Stimulated activated CD4-positive, alpha-beta T cell treated with anti-CD3 and anti-CD28 coated beads, Interleukin-12 subunit alpha, Interleukin-12 subunit beta, amount 100 ng/mL, for 48 hours (primary cell): ENCODE data around the gene ERAP2.
"Not testable (repeated sequence)": the region's sequence is repeated elsewhere in the genome, so short reads cannot be mapped to it uniquely, and the experiment has no call there.

Source experiments
- DNase-seq, 3 donors: peaks; one replicate each; pipeline ENCODE4 v3.0.0-alpha.2; 2020; ENCODE audit warnings: low read depth in 2 of 3, low spot score in 1 of 3

Gene ERAP2

GRCh38 chr5:96876292-96876850 is at the start of gene ERAP2:
ERAP2 (plus strand) TSS chr5:96876500; CDS start chr5:96879686, 3,186 bp downstream.
- no peak for DNase-seq

GRCh38 chr5:96829297-96829696 is 47.0 kb upstream of the ERAP2 start:
- no peak for DNase-seq

DNA sequence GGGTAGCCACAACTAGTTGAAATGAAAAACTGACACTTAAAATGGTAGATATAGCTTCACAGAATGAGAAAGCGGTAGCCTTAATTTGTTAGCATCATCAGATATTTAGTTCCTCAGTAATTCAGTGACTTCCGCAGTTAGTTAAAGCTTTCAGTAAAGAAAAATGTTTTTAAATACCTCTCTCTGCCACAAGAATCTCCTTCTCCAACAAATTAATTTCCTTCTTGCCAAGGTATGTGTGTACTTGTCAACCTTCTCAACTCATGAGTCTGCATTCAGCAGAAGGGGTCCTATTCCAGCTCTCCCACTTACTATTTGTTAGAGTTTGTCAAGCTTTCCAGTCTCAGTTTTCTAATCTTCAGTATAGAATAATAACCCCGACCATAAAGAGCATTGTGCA is 42.3 kb upstream of the ERAP2 start:
- DNase-seq: no peak

DNA sequence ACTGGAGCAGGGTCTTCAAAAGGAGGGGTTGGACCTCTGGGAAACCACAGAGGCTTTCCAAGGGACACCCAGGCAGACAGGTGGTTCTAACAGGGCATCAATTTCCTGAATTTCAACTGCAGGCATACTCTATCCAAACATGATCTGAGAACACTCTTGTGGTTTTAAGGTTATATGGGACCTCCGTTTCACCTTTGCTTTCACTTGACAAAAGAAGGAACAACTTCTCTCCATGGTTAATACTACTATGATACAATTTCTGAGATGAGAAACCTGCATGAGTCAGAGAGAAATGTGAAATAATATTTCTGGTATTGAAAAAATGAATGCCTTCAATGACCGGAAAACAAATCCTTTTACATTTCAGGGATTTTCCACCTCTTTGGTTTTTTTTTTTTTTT is 40.5 kb upstream of the ERAP2 start:
- DNase-seq: no peak

GRCh38 chr5:96836817-96837216 is 39.5 kb upstream of the ERAP2 start:
- no peak for DNase-seq

- no peak for DNase-seq
These were observed 39.0 kb upstream of the ERAP2 start for GRCh38 chr5:96837303-96837702.

DNA sequence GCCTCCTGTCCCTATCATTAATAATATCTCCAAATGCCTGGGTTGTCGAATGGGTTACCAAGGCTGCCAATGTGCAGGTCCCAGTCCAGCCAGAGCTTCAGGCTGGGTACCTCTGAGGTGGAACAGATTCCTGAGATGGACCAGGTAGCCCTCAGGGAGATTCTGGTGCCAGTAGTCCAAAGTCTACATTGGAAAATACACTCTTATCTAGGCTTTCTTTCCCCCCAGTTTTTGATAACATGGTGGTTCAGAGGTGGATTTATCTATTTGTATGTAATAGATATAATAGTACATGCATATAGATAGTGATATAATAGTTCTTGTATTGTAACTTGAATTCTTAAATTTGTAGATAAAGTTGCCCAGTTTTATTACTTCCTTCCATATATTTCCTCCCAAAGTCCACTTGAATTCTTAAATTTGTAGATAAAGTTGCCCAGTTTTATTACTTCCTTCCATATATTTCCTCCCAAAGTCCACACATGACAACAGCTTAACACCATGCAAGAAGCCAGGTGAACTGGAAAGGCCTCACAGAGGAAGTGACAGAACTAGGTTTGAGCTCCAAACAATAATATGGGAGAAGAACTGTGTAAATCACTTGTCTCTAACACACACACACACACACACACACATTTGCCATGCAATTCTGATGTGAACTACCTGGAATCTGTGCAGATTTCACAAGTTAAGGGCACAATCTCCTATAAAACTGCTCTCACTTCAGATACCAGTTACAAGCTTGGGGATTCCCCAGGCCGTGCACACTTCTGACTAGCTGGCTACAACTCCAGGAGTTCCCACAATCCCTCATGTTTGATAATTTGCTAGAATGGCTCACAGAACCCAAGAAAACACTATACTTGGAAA is 37.9 kb upstream of the ERAP2 start:
- DNase-seq: no peak

DNA sequence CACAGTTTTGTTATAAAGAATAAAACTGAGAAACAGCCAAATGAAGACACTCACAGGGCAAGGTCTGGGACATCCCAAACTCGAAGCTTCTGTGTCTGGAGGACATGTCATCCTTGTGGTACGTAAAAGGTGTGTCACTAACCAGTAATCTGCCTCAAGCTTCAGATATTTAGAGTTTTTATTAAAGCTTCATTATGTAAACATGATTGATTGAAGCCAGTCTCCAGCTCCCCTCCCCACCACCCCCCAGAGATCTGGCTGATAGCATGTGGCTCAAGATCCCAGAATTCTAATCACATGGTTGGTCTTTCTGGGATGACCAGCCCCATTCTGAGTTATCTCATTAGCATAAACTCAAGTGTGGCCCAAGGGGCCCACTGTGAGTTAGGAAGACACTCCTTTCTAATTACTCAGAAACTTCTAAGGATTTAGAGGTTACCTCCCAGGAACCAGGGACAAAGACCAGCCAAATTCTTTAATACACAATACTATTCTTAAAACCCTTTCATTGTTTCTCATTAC is 37.2 kb upstream of the ERAP2 start:
- DNase-seq: no peak

- not testable (repeated sequence) for DNase-seq
These were observed 34.4 kb upstream of the ERAP2 start for GRCh38 chr5:96841931-96842330.

GRCh38 chr5:96843140-96843539 is 33.2 kb upstream of the ERAP2 start:
- DNase-seq: no peak

DNA sequence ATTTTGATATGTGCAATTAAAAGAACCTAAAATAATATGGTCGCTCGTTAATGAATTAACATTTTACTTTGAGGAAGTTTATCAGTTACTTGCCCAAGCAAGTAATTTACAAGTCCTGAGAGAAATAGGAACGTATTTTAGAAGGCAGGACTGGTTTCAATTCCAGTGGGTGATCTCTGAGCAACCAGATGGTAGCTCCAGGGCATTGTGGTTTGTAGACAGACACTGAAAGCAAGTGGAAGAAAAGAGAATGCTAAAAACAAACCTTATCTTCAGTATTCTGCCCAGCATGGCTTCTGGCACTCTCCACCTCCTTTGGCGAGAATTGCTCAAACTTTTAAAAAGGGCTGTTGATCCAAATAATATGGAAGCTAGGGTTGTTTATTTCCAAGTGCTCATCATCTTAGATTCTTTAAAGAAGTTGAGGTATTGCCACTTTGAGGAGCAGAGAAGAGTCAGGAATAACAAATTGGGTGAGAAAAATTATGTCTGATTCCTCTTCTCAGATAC is 31.8 kb upstream of the ERAP2 start:
- no peak for DNase-seq

GRCh38 chr5:96851312-96852062 is 24.8 kb upstream of the ERAP2 start:
- DNase-seq: no peak

DNA sequence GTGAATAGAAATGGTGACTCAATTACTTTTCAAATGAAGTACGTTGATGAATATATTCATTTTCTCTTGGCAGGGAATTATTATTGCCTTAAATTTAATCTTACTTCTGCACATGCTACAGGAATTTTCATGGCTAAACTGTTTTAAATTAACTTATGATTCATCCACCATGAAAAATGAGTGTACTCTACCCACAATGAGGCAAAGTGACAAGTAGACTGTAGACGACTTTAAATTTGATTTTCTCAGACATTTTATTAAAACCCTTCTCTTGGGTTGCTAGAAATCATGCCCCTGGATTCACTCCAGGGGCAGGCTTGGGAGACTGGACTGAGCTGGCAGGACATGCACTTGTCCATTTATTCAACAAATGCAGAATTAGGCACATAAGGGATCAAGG is 23.5 kb upstream of the ERAP2 start:
- DNase-seq: no peak

- no peak for DNase-seq
These were observed 22.2 kb upstream of the ERAP2 start for GRCh38 chr5:96854067-96854466.

GRCh38 chr5:96855031-96855872 is 21.0 kb upstream of the ERAP2 start:
- no peak for DNase-seq

DNA sequence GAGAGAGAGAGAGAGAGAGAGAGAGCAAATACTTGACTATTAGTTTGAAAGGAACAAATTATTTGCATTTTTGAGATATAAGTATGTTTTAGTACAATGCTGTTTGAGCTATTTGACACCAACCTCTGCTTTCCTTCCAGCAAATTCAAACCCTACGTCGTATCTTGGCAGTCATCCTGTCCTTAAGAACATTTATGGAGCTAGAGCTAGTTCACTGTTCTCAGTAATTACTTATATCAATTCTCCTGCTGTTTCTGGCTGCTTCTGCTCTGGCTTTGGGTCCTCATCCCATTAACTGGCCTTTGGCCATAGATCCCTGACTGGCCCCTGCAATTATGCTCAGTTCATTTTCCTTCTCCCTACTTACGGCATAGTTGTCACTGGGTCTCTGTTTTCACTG is 19.9 kb upstream of the ERAP2 start:
- DNase-seq: no peak

GRCh38 chr5:96857454-96857853 is 18.8 kb upstream of the ERAP2 start:
- DNase-seq: no peak

GRCh38 chr5:96857924-96858323 is 18.4 kb upstream of the ERAP2 start:
- DNase-seq: no peak

DNA sequence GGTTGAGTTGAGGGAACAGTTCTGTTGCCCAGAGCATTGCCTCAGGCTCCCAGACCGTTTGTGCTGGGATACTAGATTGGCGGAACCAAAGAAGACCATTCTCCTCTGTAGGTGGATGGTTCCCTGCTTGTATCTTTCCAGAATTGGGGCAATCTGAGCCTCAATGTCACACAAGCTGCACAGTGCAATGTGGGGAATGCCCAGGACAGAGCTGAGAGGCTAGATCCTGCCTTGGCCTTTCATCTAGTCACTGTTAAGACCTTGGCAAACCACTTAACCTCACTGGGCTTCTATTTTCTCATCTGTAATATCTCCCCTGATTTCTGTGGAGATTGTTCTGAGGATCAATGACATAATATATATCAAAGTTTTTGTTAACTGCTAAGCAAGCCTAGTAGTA is 16.9 kb upstream of the ERAP2 start:
- no peak for DNase-seq

DNA sequence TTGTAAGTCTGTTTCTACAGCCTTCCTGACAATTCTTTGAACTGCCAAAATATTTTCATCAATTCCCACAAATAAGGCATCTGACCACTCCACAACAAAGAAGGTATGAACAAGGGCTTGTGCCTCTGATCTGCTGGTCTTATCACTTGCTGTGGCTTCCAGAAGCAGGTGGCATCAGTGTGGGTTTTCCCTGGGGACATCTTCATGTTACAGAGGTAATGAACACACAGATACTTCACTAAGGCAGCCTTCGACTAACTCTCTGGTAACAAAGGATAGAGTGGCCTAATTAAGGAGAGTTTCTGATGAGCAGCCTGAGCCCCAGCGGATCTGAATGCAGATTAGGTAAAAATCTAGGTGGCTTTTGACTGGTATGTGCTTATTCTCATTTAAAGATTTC is 15.2 kb upstream of the ERAP2 start:
- DNase-seq: no peak

GRCh38 chr5:96863114-96863513 is 13.2 kb upstream of the ERAP2 start:
- no peak for DNase-seq
